ENCODE data around the gene PROC.

- TF ChIP-seq CTCF (conservative IDR thresholded peaks at IDR 0.05 in 1 of 2, IDR thresholded peaks at IDR 0.05 in 1 of 2; ENCODE audit: low read depth in 1 of 2, low read length in 2 of 2) (no peak), EZH2 (IDR thresholded peaks at IDR 0.05; ENCODE audit: low read length, missing control alignments) (no peak)
Measured at GRCh38 chr2:127448526-127448925, 30.3 kb downstream of the PROC start.
